Suprapubic skin (tissue), 3 donors: ENCODE results near the gene FSTL4.

Source experiments
- CTCF ChIP-seq, 2 donors: fragments of 200-600 bp in 1 of 2; fragments of 450-650 bp in 1 of 2; sonication (generic) in 1 of 2; IDR thresholded peaks; one replicate each; pipeline ENCODE4 v1.5.1; 2016 to 2019; ENCODE audit warnings: antibody characterized with exemption in 2 of 2, mild to moderate bottlenecking in 1 of 2, moderate library complexity in 1 of 2
- POLR2A ChIP-seq, 2 donors: fragments of 450-650 bp; IDR thresholded peaks; one replicate each; pipeline ENCODE4 v1.6.1; 2017; ENCODE audit warnings: antibody characterized with exemption in 2 of 2, mild to moderate bottlenecking in 2 of 2, moderate library complexity in 2 of 2

- no peak for TF ChIP-seq CTCF (IDR thresholded peaks at IDR 0.05)
- TF ChIP-seq POLR2A (IDR thresholded peaks at IDR 0.05): no peak
These were observed 308.2 kb downstream of the FSTL4 start for GRCh38 chr5:133304178-133304577.
